Activated B cell treated with CpG ODN at 0.5 μM for 24 hours (primary cell): Measurements from ENCODE around the gene TDRD9. TPM values are rescaled to one million over a fixed set of nuclear protein-coding genes. Genes with fewer than 3 reads are reported as not detected.

Experiments
- ATAC-seq: fragments of 200-7000 bp; cut with Tn5 transposase; one replicate; pipeline ENCODE4 v1.10.0; 2021; ENCODE audit warnings: low read depth, mild to moderate bottlenecking, moderate library complexity
- CTCF ChIA-PET: fragments of 350-600 bp; sonication (Branson Sonifier 250); formaldehyde crosslinking; loops from one replicate; lab custom pipeline; 2021; ENCODE audit warnings: antibody characterized with exemption; lab: Charles Lee
- POLR2A ChIA-PET: fragments of 350-600 bp; sonication (Branson Sonifier 250); formaldehyde crosslinking; loops from one replicate; lab custom pipeline; 2021; ENCODE audit warnings: antibody characterized with exemption; lab: Charles Lee
- DNase-seq: peaks from one replicate; pipeline ENCODE4 v3.0.0; 2022
- H3K27ac Mint-ChIP-seq: one replicate; pipeline ENCODE4 v1.8.0; 2020; ENCODE audit warnings: mixed read lengths
- H3K27me3 Mint-ChIP-seq: one replicate; pipeline ENCODE4 v1.8.0; 2021; ENCODE audit warnings: mixed read lengths
- H3K36me3 Mint-ChIP-seq: one replicate; pipeline ENCODE4 v1.8.0; 2021; ENCODE audit warnings: low read depth, mixed read lengths
- H3K4me1 Mint-ChIP-seq: one replicate; pipeline ENCODE4 v1.8.0; 2021; ENCODE audit warnings: mixed read lengths
- H3K4me3 Mint-ChIP-seq: one replicate; pipeline ENCODE4 v1.8.0; 2020; ENCODE audit warnings: mild to moderate bottlenecking, mixed read lengths
- H3K9me3 Mint-ChIP-seq: one replicate; pipeline ENCODE4 v1.8.0; 2020; ENCODE audit warnings: mixed read lengths
- intact Hi-C: fragments of 100-400 bp; cut with micrococcal nuclease; formaldehyde crosslinking; loops from one replicate; pipeline ENCODE4 v1.15.1; 2024
- total RNA-seq: library from RNA; stranded (reverse); gene quantifications from 2 replicates; pipeline ENCODE4 v1.2.3, GENCODE V29; 2022
- TF ChIP-seq, protein P1 (sequence below): fragments of 200-600 bp; IDR thresholded peaks from one replicate; pipeline ENCODE4 v1.8.0; 2022; ENCODE audit warnings: antibody characterized with exemption, mild to moderate bottlenecking

The TDRD9 gene
- total RNA-seq, 1 donor from 2014 or later: 3.1 TPM

DNA sequence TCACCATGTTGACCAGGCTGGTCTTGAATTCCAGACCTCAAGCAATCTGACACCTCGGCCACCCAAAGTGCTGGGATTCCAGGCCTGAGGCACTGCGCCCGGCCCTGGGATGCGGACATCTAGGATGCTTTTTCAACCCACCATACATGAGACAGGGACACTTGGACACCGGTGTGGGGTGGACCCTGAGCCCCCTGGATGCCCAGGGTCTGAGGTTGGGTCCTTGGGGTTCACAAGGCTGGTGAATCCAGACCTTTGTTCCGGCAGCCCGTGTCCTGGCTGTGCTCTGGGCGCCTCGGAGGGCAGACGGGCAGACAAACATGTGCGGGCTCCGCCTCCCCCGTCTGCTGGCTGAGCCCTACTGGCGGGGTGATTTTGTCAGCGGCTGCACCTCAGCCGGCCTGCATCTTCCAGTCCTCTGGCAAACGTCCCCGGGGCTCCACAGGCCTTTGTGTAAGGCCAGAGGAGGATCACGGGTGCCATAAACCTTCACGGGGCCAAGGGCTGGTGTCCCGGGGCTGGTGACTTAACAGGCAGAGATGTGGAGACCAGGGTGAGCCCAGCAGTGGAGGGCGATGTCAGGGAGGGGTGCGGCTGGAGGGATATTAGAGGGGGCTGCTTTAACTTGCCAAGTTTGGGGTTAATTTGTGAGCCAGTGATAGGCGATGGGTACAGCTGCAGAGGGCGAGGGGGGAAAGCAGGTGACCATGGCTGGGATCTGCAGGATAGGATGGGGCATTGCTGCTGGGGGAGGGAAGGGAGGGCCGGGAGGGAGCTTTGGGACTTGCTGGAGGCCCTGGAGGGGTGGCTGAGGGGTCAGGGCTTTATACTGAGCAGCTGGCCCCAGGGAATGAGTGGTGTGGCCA lies 163.0 kb downstream of the TDRD9 start:
- H3K27ac Mint-ChIP-seq: no peak overlapping the region
- CTCF ChIA-PET: no interaction called here

DNA sequence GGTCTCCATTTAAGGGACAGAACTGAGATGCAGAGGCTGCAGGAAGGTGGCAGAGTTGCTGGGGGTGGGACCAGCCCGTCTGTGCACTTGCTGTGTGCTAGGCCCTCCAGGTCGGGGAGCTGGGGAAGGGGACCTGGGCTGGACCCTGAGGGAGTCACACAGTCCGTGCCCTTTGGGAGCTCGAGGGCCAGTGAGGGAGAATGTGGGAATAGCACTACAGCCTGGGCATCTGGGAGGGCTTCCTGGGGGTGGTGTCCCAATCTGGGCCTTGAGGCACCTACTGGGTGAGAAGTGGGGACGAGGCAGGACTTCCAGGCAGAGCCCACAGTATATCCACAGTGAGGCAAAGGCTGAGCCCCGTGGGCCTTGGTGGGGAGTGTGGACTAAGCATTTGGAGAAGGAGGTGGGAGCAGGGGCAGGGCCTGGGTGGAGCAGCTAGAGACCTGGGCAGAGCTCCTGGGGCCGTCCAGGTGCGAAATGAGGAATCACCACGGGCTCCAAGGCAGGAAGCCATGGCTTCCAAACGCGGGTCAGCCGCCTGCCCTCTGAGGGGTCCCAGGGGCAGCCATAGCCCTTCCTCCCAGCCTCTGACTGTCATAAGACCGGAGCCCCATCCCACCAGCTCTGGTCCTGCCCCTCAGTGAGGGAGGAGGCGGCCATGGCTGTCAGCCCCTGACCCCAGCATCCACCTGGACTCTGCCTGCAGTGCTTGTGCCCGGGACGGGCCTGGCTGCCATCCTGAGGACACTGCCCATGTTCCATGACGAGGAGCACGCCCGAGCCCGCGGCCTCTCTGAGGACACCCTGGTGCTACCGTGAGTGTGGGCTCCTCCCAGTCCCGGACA lies 163.9 kb downstream of the TDRD9 start:
- ATAC-seq (no peak), DNase-seq (no peak)
- no peak overlapping the region for H3K4me3 Mint-ChIP-seq
- intact Hi-C loops: no loop called here
- peaks cover 9% of the 10 kb centered on the region for H3K27me3 Mint-ChIP-seq
- CTCF ChIA-PET: no interaction called here
- H3K4me1 Mint-ChIP-seq: peaks cover 4% of the 10 kb centered on the region
- TF ChIP-seq, protein P1, sequence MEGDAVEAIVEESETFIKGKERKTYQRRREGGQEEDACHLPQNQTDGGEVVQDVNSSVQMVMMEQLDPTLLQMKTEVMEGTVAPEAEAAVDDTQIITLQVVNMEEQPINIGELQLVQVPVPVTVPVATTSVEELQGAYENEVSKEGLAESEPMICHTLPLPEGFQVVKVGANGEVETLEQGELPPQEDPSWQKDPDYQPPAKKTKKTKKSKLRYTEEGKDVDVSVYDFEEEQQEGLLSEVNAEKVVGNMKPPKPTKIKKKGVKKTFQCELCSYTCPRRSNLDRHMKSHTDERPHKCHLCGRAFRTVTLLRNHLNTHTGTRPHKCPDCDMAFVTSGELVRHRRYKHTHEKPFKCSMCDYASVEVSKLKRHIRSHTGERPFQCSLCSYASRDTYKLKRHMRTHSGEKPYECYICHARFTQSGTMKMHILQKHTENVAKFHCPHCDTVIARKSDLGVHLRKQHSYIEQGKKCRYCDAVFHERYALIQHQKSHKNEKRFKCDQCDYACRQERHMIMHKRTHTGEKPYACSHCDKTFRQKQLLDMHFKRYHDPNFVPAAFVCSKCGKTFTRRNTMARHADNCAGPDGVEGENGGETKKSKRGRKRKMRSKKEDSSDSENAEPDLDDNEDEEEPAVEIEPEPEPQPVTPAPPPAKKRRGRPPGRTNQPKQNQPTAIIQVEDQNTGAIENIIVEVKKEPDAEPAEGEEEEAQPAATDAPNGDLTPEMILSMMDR: no peak
- POLR2A ChIA-PET: no interaction called here
- H3K36me3 Mint-ChIP-seq: no peaks in the 10 kb centered on the region
- H3K27ac Mint-ChIP-seq: no peak overlapping the region
- H3K9me3 Mint-ChIP-seq: no peaks in the 10 kb centered on the region

More for the DNA sequence above, 163.0 kb downstream of the TDRD9 start:
- POLR2A ChIA-PET: no interaction called here
- DNase-seq: no peak
- Mint-ChIP-seq H3K27me3 (peaks cover 16% of the 10 kb centered on the region), H3K36me3 (no peaks in the 10 kb centered on the region), H3K4me1 (peaks cover 4% of the 10 kb centered on the region), H3K4me3 (no peak overlapping the region), H3K9me3 (no peaks in the 10 kb centered on the region)
- intact Hi-C loops: no loop called here
- ATAC-seq: no peak
- TF ChIP-seq, protein P1: no peak

DNA sequence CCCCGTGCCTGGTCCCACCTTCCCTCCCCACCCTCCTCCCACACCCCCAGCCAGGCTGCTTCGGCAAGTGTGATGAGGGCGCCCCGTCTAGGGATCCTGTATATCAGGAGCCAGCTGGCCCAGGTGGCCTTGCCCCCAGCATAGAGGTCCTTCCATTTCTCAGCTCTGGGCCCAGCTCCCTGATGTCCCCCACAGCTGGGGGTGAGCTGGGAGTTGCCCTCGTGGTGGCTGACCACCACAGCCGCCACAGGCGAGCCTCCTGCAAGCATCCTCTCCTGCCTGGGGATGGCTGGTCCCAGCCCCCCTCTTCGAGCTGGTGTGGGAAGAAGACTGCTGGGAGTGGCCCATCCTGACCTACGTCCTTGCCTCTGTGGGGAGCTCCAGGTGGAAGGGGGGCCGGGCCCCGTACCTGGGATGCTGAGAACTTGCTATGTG lies 164.7 kb downstream of the TDRD9 start:
- POLR2A ChIA-PET: interaction anchor here (0.6 kb wide), 1 partner anchor 9 kb away, joined by 4 read pairs; no protein-coding TSS in a partner anchor
- intact Hi-C loops: no loop called here
- Mint-ChIP-seq H3K27me3 (peaks cover 7% of the 10 kb centered on the region), H3K9me3 (no peaks in the 10 kb centered on the region), H3K4me3 (no peak overlapping the region), H3K27ac (no peak overlapping the region), H3K4me1 (peaks cover 4% of the 10 kb centered on the region), H3K36me3 (no peaks in the 10 kb centered on the region)
- ATAC-seq (no peak), DNase-seq (no peak)
- TF ChIP-seq, protein P1: no peak
- CTCF ChIA-PET: interaction anchor here (1.8 kb wide), 1 partner anchor 471 kb away, joined by 6 read pairs; no protein-coding TSS in a partner anchor

DNA sequence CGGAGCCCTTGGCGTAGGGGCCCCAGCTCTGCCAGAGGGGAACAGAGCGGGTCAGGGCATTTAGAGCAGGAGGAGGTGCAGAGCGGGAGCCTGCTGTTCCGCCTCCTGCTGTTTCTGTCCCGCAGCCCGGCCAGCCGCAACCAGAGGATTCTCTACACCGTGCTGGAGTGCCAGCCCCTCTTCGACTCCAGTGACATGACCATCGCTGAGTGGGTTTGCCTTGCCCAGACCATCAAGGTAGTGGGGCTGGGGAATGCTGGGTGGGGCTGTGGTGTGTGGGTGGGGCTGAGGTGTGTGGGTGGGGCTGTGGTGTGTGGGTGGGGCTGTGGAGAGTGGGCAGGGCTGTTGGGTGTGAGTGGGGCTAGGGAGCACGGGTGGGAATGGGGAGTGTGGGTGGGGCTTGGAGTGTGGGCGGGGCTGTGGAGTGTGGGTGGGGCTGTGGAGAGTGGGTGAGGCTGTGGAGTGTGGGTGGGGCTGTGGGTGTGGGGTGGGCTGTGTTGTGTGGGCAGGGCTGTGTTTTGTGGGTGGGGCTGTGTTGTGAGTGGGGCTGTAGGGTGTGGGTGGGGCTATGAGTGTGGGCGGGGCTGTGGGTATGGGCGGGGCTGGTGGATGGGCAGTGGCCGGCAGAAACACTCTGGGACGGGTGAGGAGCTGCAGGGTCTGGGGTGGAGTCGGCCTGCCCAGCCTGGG lies 165.3 kb downstream of the TDRD9 start:
- Mint-ChIP-seq H3K27me3 (peaks cover 7% of the 10 kb centered on the region), H3K4me3 (no peak overlapping the region), H3K27ac (no peak overlapping the region), H3K9me3 (no peaks in the 10 kb centered on the region), H3K36me3 (no peaks in the 10 kb centered on the region), H3K4me1 (peaks cover 4% of the 10 kb centered on the region)
- ATAC-seq (peak; percentile 37), DNase-seq (no peak)
- ChIA-PET POLR2A (interaction anchor here (0.6 kb wide), 1 partner anchor 9 kb away, joined by 4 read pairs; no protein-coding TSS in a partner anchor), CTCF (interaction anchor here (1.8 kb wide), 1 partner anchor 471 kb away, joined by 6 read pairs; no protein-coding TSS in a partner anchor)
- intact Hi-C loops: no loop called here
- TF ChIP-seq, protein P1: no peak
